ENCODE results near the gene PCID2. TPM values are rescaled to one million over a fixed set of nuclear protein-coding genes. Genes with fewer than 3 reads are reported as not detected.

PCID2 gene
- total and polyA plus RNA-seq, 2 donors (not counting 1 experiment from before 2014, with no cell fraction given) = 52.2 to 61.1 TPM

- Histone ChIP-seq H3K4me3 (ENCODE audit: control extremely low read depth in 1 of 5, extremely low read depth in 1 of 5, insufficient read depth in 1 of 5, low read depth in 2 of 5, low read length in 4 of 5) (no peak overlapping the region), H4K20me1 (ENCODE audit: control insufficient read depth, insufficient read depth, low read length, poor library complexity, severe bottlenecking) (peaks cover 91% of the 10 kb centered on the region), H3K9ac (ENCODE audit: low read length) (no peak overlapping the region), H3K27ac (ENCODE audit: low read length in 2 of 2) (no peak overlapping the region), H3K36me3 (replicated peaks in 1 of 2; ENCODE audit: control extremely low read depth in 1 of 2, control insufficient read depth in 1 of 2, extremely low read depth in 1 of 2, insufficient read depth in 2 of 2, low read length in 1 of 2) (peaks cover 0 to 42% of the 10 kb centered on the region in 2 experiments), H2AFZ (ENCODE audit: insufficient read depth, low read depth, low read length, poor library complexity, severe bottlenecking) (no peak overlapping the region), H3K9me3 (ENCODE audit: control extremely low read depth in 1 of 3, control insufficient read depth in 2 of 3, insufficient read depth in 1 of 3, low read length in 2 of 3) (no peaks in the 10 kb centered on the region), H3K27me3 (replicated peaks in 1 of 4; ENCODE audit: control extremely low read depth in 1 of 4, control insufficient read depth in 3 of 4, insufficient read depth in 4 of 4, low read length in 3 of 4) (no peaks in the 10 kb centered on the region), H3K4me1 (ENCODE audit: control insufficient read depth in 2 of 2, insufficient read depth in 2 of 2, low read length in 2 of 2) (peaks cover 0 to 5% of the 10 kb centered on the region in 2 donors), H3K4me2 (replicated peaks; ENCODE audit: low read depth, low read length, poor library complexity, severe bottlenecking) (no peak overlapping the region), H3K79me2 (ENCODE audit: control insufficient read depth, insufficient read depth, low read length) (peaks cover 92% of the 10 kb centered on the region)
- DNase-seq = no peak
- ChIA-PET CTCF (no interaction called here), POLR2A (interaction anchor here (0.6 kb wide), 1 partner anchor 18 kb away, joined by 3 read pairs; no protein-coding TSS in a partner anchor)
- Mint-ChIP-seq H3K9me3 (ENCODE audit: insufficient read depth) (no peaks in the 10 kb centered on the region), H3K4me3 (no peak overlapping the region), H3K4me1 (peaks cover 12% of the 10 kb centered on the region), H3K27me3 (no peaks in the 10 kb centered on the region), H3K27ac (no peak overlapping the region)
- TF ChIP-seq EZH2 (IDR thresholded peaks at IDR 0.05; ENCODE audit: borderline replicate concordance, insufficient read depth, low read depth, low read length, poor library complexity, severe bottlenecking) = no peak
- TF ChIP-seq CTCF (IDR thresholded peaks at IDR 0.05) = no peak
- WGBS (ENCODE audit: insufficient coverage) = 100% methylated on average over 1 of the region's 3 CpGs
- ATAC-seq (ENCODE audit: low read depth) = no peak
- intact Hi-C loops (cut with micrococcal nuclease) = no loop called here
Observed at GRCh38 chr13:113218586-113218985, 10.1 kb upstream of the PCID2 start.

- ATAC-seq (ENCODE audit: low read depth) (no peak), DNase-seq (no peak)
- no peak overlapping the region for H3K4me2 ChIP-seq (replicated peaks; ENCODE audit: low read depth, low read length, poor library complexity, severe bottlenecking)
- no peak for TF ChIP-seq CTCF (IDR thresholded peaks at IDR 0.05)
- no peak for TF ChIP-seq EZH2 (IDR thresholded peaks at IDR 0.05; ENCODE audit: borderline replicate concordance, insufficient read depth, low read depth, low read length, poor library complexity, severe bottlenecking)
- intact Hi-C loops (cut with micrococcal nuclease) = no loop called here
- H3K27me3 ChIP-seq (replicated peaks in 1 of 4; ENCODE audit: control extremely low read depth in 1 of 4, control insufficient read depth in 3 of 4, insufficient read depth in 4 of 4, low read length in 3 of 4) = no peaks in the 10 kb centered on the region
- H3K9me3 ChIP-seq (ENCODE audit: control extremely low read depth in 1 of 3, control insufficient read depth in 2 of 3, insufficient read depth in 1 of 3, low read length in 2 of 3) = no peaks in the 10 kb centered on the region
- H3K27ac ChIP-seq (ENCODE audit: low read length in 2 of 2) = no peak overlapping the region
- 100% methylated on average over 1 of the region's 7 CpGs for WGBS (ENCODE audit: insufficient coverage)
- H3K79me2 ChIP-seq (ENCODE audit: control insufficient read depth, insufficient read depth, low read length) = peaks cover 96% of the 10 kb centered on the region
- Mint-ChIP-seq H3K27ac (no peak overlapping the region), H3K9me3 (ENCODE audit: insufficient read depth) (no peaks in the 10 kb centered on the region), H3K4me3 (no peak overlapping the region), H3K4me1 (peaks cover 23% of the 10 kb centered on the region), H3K27me3 (no peaks in the 10 kb centered on the region)
- no peak overlapping the region for H3K4me3 ChIP-seq (ENCODE audit: control extremely low read depth in 1 of 5, extremely low read depth in 1 of 5, insufficient read depth in 1 of 5, low read depth in 2 of 5, low read length in 4 of 5)
- peaks cover 92% of the 10 kb centered on the region for H4K20me1 ChIP-seq (ENCODE audit: control insufficient read depth, insufficient read depth, low read length, poor library complexity, severe bottlenecking)
- no peak overlapping the region for H2AFZ ChIP-seq (ENCODE audit: insufficient read depth, low read depth, low read length, poor library complexity, severe bottlenecking)
- CTCF ChIA-PET = no interaction called here
- peaks cover 0 to 36% of the 10 kb centered on the region in 2 experiments for H3K36me3 ChIP-seq (replicated peaks in 1 of 2; ENCODE audit: control extremely low read depth in 1 of 2, control insufficient read depth in 1 of 2, extremely low read depth in 1 of 2, insufficient read depth in 2 of 2, low read length in 1 of 2)
- no peak overlapping the region for H3K9ac ChIP-seq (ENCODE audit: low read length)
- peaks cover 0 to 5% of the 10 kb centered on the region in 2 donors for H3K4me1 ChIP-seq (ENCODE audit: control insufficient read depth in 2 of 2, insufficient read depth in 2 of 2, low read length in 2 of 2)
- POLR2A ChIA-PET = no interaction called here
Observed at GRCh38 chr13:113216254-113217048, 8.0 kb upstream of the PCID2 start.
